HG02981 (cell line): ENCODE data around the gene THAP6.

Experiments used
- ATAC-seq: cut with Tn5 transposase; IDR thresholded peaks from one replicate; pipeline ENCODE4 v1.9.1; 2021; ENCODE audit warnings: mild to moderate bottlenecking, moderate library complexity; ENCODE audit not compliant: unreplicated experiment

THAP6 gene

DNA sequence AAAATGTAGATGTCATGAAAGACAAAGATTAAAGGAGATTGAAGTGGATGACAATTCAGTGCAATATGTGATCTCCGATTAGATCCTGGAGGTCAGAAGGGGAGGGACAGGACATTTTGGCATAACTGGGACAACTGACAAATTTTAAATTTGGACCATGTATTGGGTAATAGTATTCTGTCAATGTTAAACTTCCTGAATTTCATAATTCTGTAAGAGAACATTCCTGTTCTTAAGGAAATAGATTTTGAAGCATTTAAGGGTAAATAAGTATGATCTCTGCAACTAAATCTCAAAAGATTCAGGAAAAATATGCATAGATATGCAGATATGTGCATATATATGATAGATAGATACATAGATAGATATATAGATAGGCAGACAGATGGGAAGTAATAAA, 52.6 kb downstream of the THAP6 start:
- ATAC-seq = no peak

DNA sequence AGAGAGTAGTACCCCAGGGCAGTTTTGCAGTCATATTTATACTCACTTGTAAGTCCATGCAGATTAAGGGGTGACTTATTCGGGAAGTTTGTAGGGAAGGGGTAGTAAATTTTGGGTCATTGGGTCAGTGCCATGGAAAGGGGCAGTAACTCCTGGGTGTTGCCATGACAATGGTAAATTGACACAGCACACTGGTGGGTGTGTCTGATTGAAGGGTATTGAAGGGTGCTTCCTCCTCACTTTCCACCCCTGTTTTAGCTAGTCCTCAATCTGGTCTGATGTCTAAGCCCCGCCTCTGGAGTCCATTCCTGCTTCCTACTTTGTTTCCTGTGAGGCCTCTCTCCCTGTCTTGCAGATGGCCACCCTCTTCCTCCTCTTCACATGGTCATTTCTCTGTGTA, 53.5 kb downstream of the THAP6 start:
- ATAC-seq = no peak
